Upper lobe of right lung (tissue), 1 donor: ENCODE results near the gene DDX50. TPM values are rescaled to one million over a fixed set of nuclear protein-coding genes. Genes with fewer than 3 reads are reported as not detected.
A peak's percentile ranks its signal among the peaks of the same experiment; 100 is the strongest.
"Not testable (repeated sequence)": the region's sequence is repeated elsewhere in the genome, so short reads cannot be mapped to it uniquely, and the experiment has no call there.

Experiments used
- ATAC-seq: fragments of 200-7000 bp; cut with Tn5 transposase; one replicate; pipeline ENCODE4 v1.9.1; 2020; ENCODE audit warnings: mild to moderate bottlenecking, moderate library complexity
- DNase-seq: peaks from one replicate; pipeline ENCODE4 v3.0.0-alpha.2; 2020
- H3K27ac ChIP-seq: fragments of 200-600 bp; one replicate; pipeline ENCODE4 v1.8.0; 2022
- H3K27me3 ChIP-seq: fragments of 200-600 bp; one replicate; pipeline ENCODE4 v1.8.0; 2022; ENCODE audit warnings: mild to moderate bottlenecking
- H3K36me3 ChIP-seq: fragments of 200-600 bp; one replicate; pipeline ENCODE4 v1.8.0; 2022
- H3K4me1 ChIP-seq: fragments of 200-600 bp; one replicate; pipeline ENCODE4 v1.8.0; 2022
- H3K4me3 ChIP-seq: fragments of 200-600 bp; one replicate; pipeline ENCODE4 v1.8.0; 2022; ENCODE audit warnings: mild to moderate bottlenecking
- H3K9me3 ChIP-seq: fragments of 200-600 bp; one replicate; pipeline ENCODE4 v1.8.0; 2022
- CTCF ChIP-seq: fragments of 200-600 bp; IDR thresholded peaks from one replicate; pipeline ENCODE4 v1.8.0; 2022; ENCODE audit warnings: antibody characterized with exemption
- intact Hi-C: fragments of 100-400 bp; cut with DNase I; formaldehyde crosslinking; loops from one replicate; pipeline ENCODE4 v1.11.0; 2022
- long read RNA-seq: library from polyadenylated mRNA; unstranded; transcript quantifications from one replicate; pipeline ENCODE4 v2.0.0, GENCODE V29; 2021
- total RNA-seq: library from RNA; stranded (reverse); fragmentation: NEBNext Ultra II Directional; extraction: Animal tissue kit (Norgen Biotek cat#: 25700); gene quantifications from one replicate; pipeline ENCODE4 v1.2.1, GENCODE V29; 2021
- donor health status: DM: no; HTN: yes; CAD: no; lungs with severe emphysema.

DDX50 gene
- total RNA-seq: 26.1 TPM
- long read RNA-seq, transcript DDX50-201 (15 exons, 2,538 nt): major isoform, 35 of 52 reads
- long read RNA-seq, partial matches to known transcripts: 0 of 52 reads
- long read RNA-seq, other reads (novel, unspliced or antisense): 17 of 52 reads

- peaks cover 15% of the 10 kb centered on the region for H3K4me1 ChIP-seq
- peak; percentile 32 for TF ChIP-seq CTCF
- intact Hi-C loops: no loop called here
- H3K9me3 ChIP-seq: no peaks in the 10 kb centered on the region
- H3K36me3 ChIP-seq: no peaks in the 10 kb centered on the region
- DNase-seq (peak; percentile 98), ATAC-seq (peak; percentile 98)
- peak within 1 kb of the TSS; percentile 97 for H3K27ac ChIP-seq
- H3K4me3 ChIP-seq: peak within 1 kb of the TSS; percentile 98
- no peaks in the 10 kb centered on the region for H3K27me3 ChIP-seq
Measured at GRCh38 chr10:68901105-68901927, at the start of gene DDX50. TSS of gene DDX50 (plus strand) at chr10:68901315. CDS start at chr10:68901385, 70 bp downstream.

GRCh38 chr10:68856352-68856751 lies 44.8 kb upstream of the DDX50 start:
- no peaks in the 10 kb centered on the region for H3K4me1 ChIP-seq
- no peak overlapping the region for H3K27ac ChIP-seq
- ATAC-seq (no peak), DNase-seq (no peak)
- H3K27me3 ChIP-seq: no peaks in the 10 kb centered on the region
- TF ChIP-seq CTCF: no peak
- H3K9me3 ChIP-seq: peaks cover 6% of the 10 kb centered on the region
- H3K36me3 ChIP-seq: no peaks in the 10 kb centered on the region
- H3K4me3 ChIP-seq: no peak overlapping the region
- intact Hi-C loops: no loop called here

GRCh38 chr10:68857005-68857404 lies 44.1 kb upstream of the DDX50 start:
- no peaks in the 10 kb centered on the region for H3K36me3 ChIP-seq
- intact Hi-C loops: no loop called here
- no peaks in the 10 kb centered on the region for H3K27me3 ChIP-seq
- ATAC-seq (no peak), DNase-seq (no peak)
- no peak overlapping the region for H3K27ac ChIP-seq
- H3K9me3 ChIP-seq: peaks cover 10% of the 10 kb centered on the region
- H3K4me1 ChIP-seq: no peaks in the 10 kb centered on the region
- TF ChIP-seq CTCF: no peak
- no peak overlapping the region for H3K4me3 ChIP-seq

- Histone ChIP-seq H3K4me3 (no peak overlapping the region), H3K27me3 (no peaks in the 10 kb centered on the region), H3K4me1 (no peaks in the 10 kb centered on the region), H3K27ac (no peak overlapping the region), H3K36me3 (no peaks in the 10 kb centered on the region), H3K9me3 (peaks cover 10% of the 10 kb centered on the region)
- ATAC-seq: no peak
- no peak for DNase-seq
- no peak for TF ChIP-seq CTCF
- intact Hi-C loops: no loop called here
Measured at GRCh38 chr10:68861253-68861652, 39.9 kb upstream of the DDX50 start.

GRCh38 chr10:68864611-68865010 lies 36.5 kb upstream of the DDX50 start:
- no peaks in the 10 kb centered on the region for H3K4me1 ChIP-seq
- intact Hi-C loops: no loop called here
- no peaks in the 10 kb centered on the region for H3K27me3 ChIP-seq
- no peak overlapping the region for H3K27ac ChIP-seq
- no peak for DNase-seq
- TF ChIP-seq CTCF: no peak
- peaks cover 10% of the 10 kb centered on the region for H3K9me3 ChIP-seq
- H3K36me3 ChIP-seq: no peaks in the 10 kb centered on the region
- H3K4me3 ChIP-seq: no peak overlapping the region
- ATAC-seq: no peak

GRCh38 chr10:68868173-68868572 lies 32.9 kb upstream of the DDX50 start:
- ATAC-seq, H3K4me3 ChIP-seq, H3K27ac ChIP-seq, H3K36me3 ChIP-seq, H3K9me3 ChIP-seq, H3K4me1 ChIP-seq, DNase-seq, H3K27me3 ChIP-seq, intact Hi-C loops: not testable (repeated sequence)
